Upper lobe of right lung (tissue), 1 donor: Measurements from ENCODE around the gene PDCD1LG2. TPM values are rescaled to one million over a fixed set of nuclear protein-coding genes. Genes with fewer than 3 reads are reported as not detected.

Experiments
- ATAC-seq: fragments of 200-7000 bp; cut with Tn5 transposase; one replicate; pipeline ENCODE4 v1.9.1; 2020; ENCODE audit warnings: mild to moderate bottlenecking, moderate library complexity
- DNase-seq: peaks from one replicate; pipeline ENCODE4 v3.0.0-alpha.2; 2020
- H3K27ac ChIP-seq: fragments of 200-600 bp; one replicate; pipeline ENCODE4 v1.8.0; 2022
- H3K27me3 ChIP-seq: fragments of 200-600 bp; one replicate; pipeline ENCODE4 v1.8.0; 2022; ENCODE audit warnings: mild to moderate bottlenecking
- H3K36me3 ChIP-seq: fragments of 200-600 bp; one replicate; pipeline ENCODE4 v1.8.0; 2022
- H3K4me1 ChIP-seq: fragments of 200-600 bp; one replicate; pipeline ENCODE4 v1.8.0; 2022
- H3K4me3 ChIP-seq: fragments of 200-600 bp; one replicate; pipeline ENCODE4 v1.8.0; 2022; ENCODE audit warnings: mild to moderate bottlenecking
- H3K9me3 ChIP-seq: fragments of 200-600 bp; one replicate; pipeline ENCODE4 v1.8.0; 2022
- intact Hi-C: fragments of 100-400 bp; cut with DNase I; formaldehyde crosslinking; loops from one replicate; pipeline ENCODE4 v1.11.0; 2022
- total RNA-seq: library from RNA; stranded (reverse); fragmentation: NEBNext Ultra II Directional; extraction: Animal tissue kit (Norgen Biotek cat#: 25700); gene quantifications from one replicate; pipeline ENCODE4 v1.2.1, GENCODE V29; 2021
- TF ChIP-seq, protein P1 (sequence below): fragments of 200-600 bp; IDR thresholded peaks from one replicate; pipeline ENCODE4 v1.8.0; 2022; ENCODE audit warnings: antibody characterized with exemption
- donor health status: DM: no; HTN: yes; CAD: no; lungs with severe emphysema.

The PDCD1LG2 gene
- total RNA-seq, 1 donor from 2014 or later = 6.3 TPM

DNA sequence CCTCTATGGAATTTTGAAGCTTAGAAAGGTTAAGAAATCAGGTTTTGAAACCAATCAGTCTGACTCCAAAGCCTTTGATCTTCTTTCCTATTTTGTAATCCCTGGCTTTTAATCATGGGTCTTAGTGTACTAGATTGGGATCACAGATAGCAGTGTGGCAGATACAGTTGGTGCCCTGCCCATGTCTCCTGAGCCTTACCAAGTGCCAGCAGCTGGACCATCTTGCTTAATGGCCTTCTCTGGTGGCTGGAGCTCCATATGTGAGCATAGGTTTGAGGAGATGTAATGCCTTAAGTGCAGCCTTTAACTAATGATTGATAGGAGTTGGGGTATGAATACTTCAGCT lies 101.8 kb downstream of the PDCD1LG2 start:
- intact Hi-C loops = no loop called here
- no peak overlapping the region for H3K27ac ChIP-seq

DNA sequence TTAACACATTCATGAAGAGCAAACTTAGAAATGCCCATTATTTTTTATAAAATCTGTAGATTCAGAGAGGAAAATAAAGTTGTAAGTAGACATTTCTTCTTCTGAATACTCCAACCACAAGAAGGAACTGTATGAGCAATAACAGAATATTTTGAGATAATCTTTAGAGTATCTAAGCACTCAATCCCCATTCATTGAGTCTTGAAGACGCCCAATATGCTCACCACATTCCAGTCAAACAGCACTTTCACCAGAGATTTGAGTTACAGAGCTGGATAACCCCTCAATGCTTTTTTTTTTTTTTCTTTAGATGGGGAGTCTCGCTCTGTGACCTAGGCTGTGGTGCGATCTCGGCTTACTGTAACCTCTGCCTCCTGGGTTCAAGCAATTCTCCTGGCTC lies 103.9 kb downstream of the PDCD1LG2 start:
- Histone ChIP-seq H3K27ac (no peak overlapping the region), H3K9me3 (no peaks in the 10 kb centered on the region), H3K27me3 (no peaks in the 10 kb centered on the region), H3K4me1 (peaks cover 6% of the 10 kb centered on the region), H3K4me3 (no peak overlapping the region), H3K36me3 (no peaks in the 10 kb centered on the region)
- no peak for DNase-seq
- TF ChIP-seq, protein P1, sequence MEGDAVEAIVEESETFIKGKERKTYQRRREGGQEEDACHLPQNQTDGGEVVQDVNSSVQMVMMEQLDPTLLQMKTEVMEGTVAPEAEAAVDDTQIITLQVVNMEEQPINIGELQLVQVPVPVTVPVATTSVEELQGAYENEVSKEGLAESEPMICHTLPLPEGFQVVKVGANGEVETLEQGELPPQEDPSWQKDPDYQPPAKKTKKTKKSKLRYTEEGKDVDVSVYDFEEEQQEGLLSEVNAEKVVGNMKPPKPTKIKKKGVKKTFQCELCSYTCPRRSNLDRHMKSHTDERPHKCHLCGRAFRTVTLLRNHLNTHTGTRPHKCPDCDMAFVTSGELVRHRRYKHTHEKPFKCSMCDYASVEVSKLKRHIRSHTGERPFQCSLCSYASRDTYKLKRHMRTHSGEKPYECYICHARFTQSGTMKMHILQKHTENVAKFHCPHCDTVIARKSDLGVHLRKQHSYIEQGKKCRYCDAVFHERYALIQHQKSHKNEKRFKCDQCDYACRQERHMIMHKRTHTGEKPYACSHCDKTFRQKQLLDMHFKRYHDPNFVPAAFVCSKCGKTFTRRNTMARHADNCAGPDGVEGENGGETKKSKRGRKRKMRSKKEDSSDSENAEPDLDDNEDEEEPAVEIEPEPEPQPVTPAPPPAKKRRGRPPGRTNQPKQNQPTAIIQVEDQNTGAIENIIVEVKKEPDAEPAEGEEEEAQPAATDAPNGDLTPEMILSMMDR = no peak
- intact Hi-C loops = no loop called here
- no peak for ATAC-seq

More for the DNA sequence above, 101.8 kb downstream of the PDCD1LG2 start:
- ATAC-seq = no peak
- Histone ChIP-seq H3K27me3 (no peaks in the 10 kb centered on the region), H3K4me3 (no peak overlapping the region), H3K36me3 (no peaks in the 10 kb centered on the region), H3K9me3 (no peaks in the 10 kb centered on the region), H3K4me1 (peaks cover 8% of the 10 kb centered on the region)
- TF ChIP-seq, protein P1 = no peak
- no peak for DNase-seq

DNA sequence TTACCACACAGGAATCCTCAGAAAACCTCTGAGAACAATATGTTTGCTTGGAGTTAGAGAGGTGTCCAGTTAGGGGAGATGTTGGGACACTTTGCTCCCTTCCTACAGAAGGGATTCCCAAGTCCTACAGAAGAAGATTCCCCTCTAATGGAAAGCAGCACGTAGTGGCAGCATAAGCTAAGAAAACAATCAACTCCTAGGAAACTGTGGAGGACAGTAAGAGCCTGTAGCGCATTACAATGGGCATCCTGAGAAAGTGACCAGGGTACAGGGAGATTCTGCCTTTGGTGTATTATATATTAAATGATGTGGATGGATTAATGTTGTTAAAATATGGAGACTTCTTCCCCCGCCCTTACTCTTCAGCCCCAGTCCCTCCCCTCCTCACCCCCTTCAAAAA lies 104.7 kb downstream of the PDCD1LG2 start:
- H3K4me1 ChIP-seq = peaks cover 6% of the 10 kb centered on the region
- TF ChIP-seq, protein P1 = no peak
- H3K36me3 ChIP-seq = no peaks in the 10 kb centered on the region
- no peak overlapping the region for H3K4me3 ChIP-seq
- no peak overlapping the region for H3K27ac ChIP-seq
- H3K9me3 ChIP-seq = no peaks in the 10 kb centered on the region
- H3K27me3 ChIP-seq = no peaks in the 10 kb centered on the region
- ATAC-seq (no peak), DNase-seq (no peak)
- intact Hi-C loops = no loop called here

DNA sequence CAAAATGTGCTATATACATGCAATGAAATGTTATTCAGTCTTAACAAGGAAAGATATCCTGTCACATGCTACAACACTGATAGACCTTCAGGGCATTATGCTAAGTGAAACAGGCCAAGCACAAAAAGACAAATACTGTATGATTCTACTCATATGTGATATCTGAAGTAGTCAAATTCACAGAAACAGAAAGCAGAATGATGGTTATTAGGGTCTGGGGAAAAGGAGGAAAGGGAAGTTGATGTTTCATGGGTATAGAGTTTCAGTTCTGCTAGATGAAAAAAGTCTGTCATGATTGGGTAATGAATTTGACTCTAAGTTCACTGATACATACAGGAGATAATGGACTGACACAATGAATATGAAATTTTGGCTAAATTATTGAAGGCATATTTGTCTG lies 107.4 kb downstream of the PDCD1LG2 start:
- ATAC-seq (peak; percentile 74), DNase-seq (no peak)
- Histone ChIP-seq H3K27me3 (no peaks in the 10 kb centered on the region), H3K4me1 (peaks cover 13% of the 10 kb centered on the region), H3K9me3 (no peaks in the 10 kb centered on the region), H3K4me3 (no peak overlapping the region), H3K27ac (no peak overlapping the region), H3K36me3 (no peaks in the 10 kb centered on the region)
- intact Hi-C loops = no loop called here
- TF ChIP-seq, protein P1 = no peak

DNA sequence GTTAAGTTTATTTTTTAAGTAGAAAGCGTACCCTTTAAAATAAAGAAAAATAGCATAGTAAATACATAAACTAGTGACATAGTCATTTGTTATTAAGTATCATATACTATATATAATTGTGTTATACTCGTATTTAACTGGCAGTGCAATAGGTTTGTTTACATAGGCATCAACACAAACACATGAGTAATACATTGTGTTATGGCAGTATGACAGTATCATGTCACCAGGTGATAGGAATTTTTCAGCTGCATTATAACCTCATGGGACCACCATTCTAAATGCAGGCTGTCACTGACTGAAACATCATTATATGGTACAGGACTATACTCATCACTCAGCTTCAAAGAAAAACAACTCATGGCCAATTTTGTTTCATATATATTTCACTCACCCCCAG lies 110.2 kb downstream of the PDCD1LG2 start:
- H3K27ac ChIP-seq = no peak overlapping the region
- peaks cover 18% of the 10 kb centered on the region for H3K4me1 ChIP-seq
- H3K27me3 ChIP-seq = no peaks in the 10 kb centered on the region
- ATAC-seq = no peak
- no peaks in the 10 kb centered on the region for H3K36me3 ChIP-seq
- no peaks in the 10 kb centered on the region for H3K9me3 ChIP-seq
- DNase-seq = no peak
- TF ChIP-seq, protein P1 = no peak
- no peak overlapping the region for H3K4me3 ChIP-seq
- intact Hi-C loops = no loop called here

Other genes starting within 250 kb of the PDCD1LG2 start
- not detected for gene RLN2, start 205.8 kb upstream of the PDCD1LG2 start, total RNA-seq
- not detected for gene RLN1, start 170.7 kb upstream of the PDCD1LG2 start, total RNA-seq
- 18.0 TPM for gene PLGRKT, start 72.6 kb upstream of the PDCD1LG2 start, total RNA-seq
- gene CD274, start 60.0 kb upstream of the PDCD1LG2 start, total RNA-seq = 25.9 TPM
- gene RIC1, start 118.6 kb downstream of the PDCD1LG2 start, total RNA-seq = 23.9 TPM